Karpas-422 (cell line): ENCODE measurements around the gene NOS1. TPM values are rescaled to one million over a fixed set of nuclear protein-coding genes. Genes with fewer than 3 reads are reported as not detected.

Experiments
- DNase-seq: peaks from one replicate; pipeline ENCODE4 v3.0.0-alpha.2; 2015
- H2AFZ ChIP-seq: fragments of 200-600 bp; sonication (generic); 2 replicates; pipeline ENCODE4 v1.6.1; 2014; ENCODE audit warnings: antibody characterized with exemption, low read length, mixed read lengths
- H3K27ac ChIP-seq: fragments of 200-600 bp; sonication (generic); 2 replicates; pipeline ENCODE4 v1.5.1; 2014; ENCODE audit warnings: mild to moderate bottlenecking, low read length, moderate library complexity
- H3K27me3 ChIP-seq: fragments of 200-600 bp; sonication (generic); 2 replicates; pipeline ENCODE4 v1.6.1; 2014; ENCODE audit warnings: low read length, mixed read lengths
- H3K36me3 ChIP-seq: fragments of 200-600 bp; sonication (generic); 2 replicates; pipeline ENCODE4 v1.6.1; 2014; ENCODE audit warnings: low read length, mixed read lengths; ENCODE audit not compliant: insufficient read depth
- H3K4me1 ChIP-seq: fragments of 200-600 bp; sonication (generic); 2 replicates; pipeline ENCODE4 v1.6.1; 2014; ENCODE audit warnings: mild to moderate bottlenecking, low read length, mixed read lengths
- H3K4me2 ChIP-seq: fragments of 200-600 bp; sonication (generic); 2 replicates; pipeline ENCODE4 v1.6.1; 2014; ENCODE audit warnings: low read length, low read depth, mild to moderate bottlenecking; ENCODE audit not compliant: poor library complexity, severe bottlenecking
- H3K4me3 ChIP-seq: fragments of 200-600 bp; sonication (generic); 2 replicates; pipeline ENCODE4 v1.5.1; 2014; ENCODE audit warnings: mild to moderate bottlenecking, antibody characterized with exemption, low read length, mixed read lengths
- H3K79me2 ChIP-seq: fragments of 200-600 bp; sonication (generic); 2 replicates; pipeline ENCODE4 v1.6.1; 2014; ENCODE audit warnings: mild to moderate bottlenecking, low read length, mixed read lengths
- H3K9ac ChIP-seq: fragments of 200-600 bp; sonication (generic); 2 replicates; pipeline ENCODE4 v1.6.0; 2014; ENCODE audit warnings: low read length
- H3K9me2 ChIP-seq: fragments of 200-600 bp; sonication (generic), shearing (Covaris generic); replicated peaks from 2 replicates; pipeline ENCODE4 v1.6.0; 2014; ENCODE audit warnings: mild to moderate bottlenecking, low read length, moderate library complexity; ENCODE audit not compliant: insufficient read depth
- H3K9me3 ChIP-seq: fragments of 300-700, 200-600 bp; sonication (generic); 2 replicates; pipeline ENCODE4 v1.6.1; 2014; ENCODE audit warnings: low read length, mixed read lengths
- H4K20me1 ChIP-seq: fragments of 200-600 bp; sonication (generic); 2 replicates; pipeline ENCODE4 v1.6.1; 2014; ENCODE audit warnings: mild to moderate bottlenecking, antibody characterized with exemption, low read length, low read depth; ENCODE audit not compliant: insufficient read depth
- total RNA-seq: library from RNA; depleted of rRNA; stranded (reverse); fragments of >200 nt; shearing (Covaris generic); gene quantifications from 2 replicates; pipeline ENCODE4 v1.2.3, GENCODE V29; 2014; ENCODE audit warnings: low replicate concordance

NOS1 gene
- total RNA-seq, 1 experiment from 2014 or later: not detected

DNA sequence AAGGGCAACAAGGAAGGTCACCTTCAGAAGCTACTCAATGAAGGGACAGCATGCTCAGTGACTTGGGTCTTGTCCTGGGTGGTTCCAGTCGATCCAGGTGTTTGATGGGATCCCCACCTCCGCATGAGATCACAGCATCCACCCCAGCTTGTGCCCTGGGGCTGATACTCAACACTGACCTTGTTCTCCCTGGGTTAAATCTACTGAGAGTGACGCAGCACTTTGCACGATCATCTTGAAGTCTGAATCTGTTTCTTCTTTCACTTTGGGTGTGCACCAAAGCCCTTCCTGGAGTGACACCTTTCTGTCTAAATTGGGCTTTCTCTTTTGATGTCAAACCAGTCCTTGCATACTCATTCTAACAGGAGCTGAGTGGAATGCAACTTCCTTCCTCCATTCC is 13.8 kb downstream of the NOS1 start:
- H4K20me1 ChIP-seq: no peaks in the 10 kb centered on the region
- H3K4me3 ChIP-seq: no peak overlapping the region
- no peaks in the 10 kb centered on the region for H3K27me3 ChIP-seq
- H3K9ac ChIP-seq: no peak overlapping the region
- DNase-seq: no peak
- H3K79me2 ChIP-seq: no peaks in the 10 kb centered on the region
- H2AFZ ChIP-seq: no peak overlapping the region
- no peaks in the 10 kb centered on the region for H3K9me2 ChIP-seq
- H3K4me1 ChIP-seq: no peaks in the 10 kb centered on the region
- no peak overlapping the region for H3K27ac ChIP-seq
- H3K4me2 ChIP-seq: no peak overlapping the region
- H3K36me3 ChIP-seq: no peaks in the 10 kb centered on the region
- H3K9me3 ChIP-seq: no peaks in the 10 kb centered on the region

DNA sequence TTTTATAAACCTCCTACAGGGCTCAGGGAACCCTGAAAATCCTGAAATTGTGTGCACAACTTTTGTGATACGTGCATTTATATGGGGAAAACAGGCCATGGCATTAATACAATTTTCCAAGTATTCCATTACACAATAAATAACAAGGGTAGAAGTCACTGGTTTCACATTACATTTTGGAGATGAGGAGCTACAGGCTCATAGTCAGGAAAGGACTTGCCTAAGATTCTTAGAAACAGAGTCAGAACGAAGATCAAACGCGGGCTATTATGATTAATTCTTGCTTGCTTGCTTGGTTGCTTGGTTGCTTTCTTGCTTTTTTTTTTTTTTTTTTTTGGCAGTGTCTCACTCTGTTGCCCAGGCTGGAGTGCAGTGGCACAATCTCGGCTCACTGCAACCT is 16.7 kb downstream of the NOS1 start:
- H3K27me3 ChIP-seq: no peaks in the 10 kb centered on the region
- no peak overlapping the region for H3K9ac ChIP-seq
- H3K36me3 ChIP-seq: no peaks in the 10 kb centered on the region
- H4K20me1 ChIP-seq: no peaks in the 10 kb centered on the region
- DNase-seq: no peak
- no peaks in the 10 kb centered on the region for H3K4me1 ChIP-seq
- H2AFZ ChIP-seq: no peak overlapping the region
- no peak overlapping the region for H3K27ac ChIP-seq
- H3K9me3 ChIP-seq: no peaks in the 10 kb centered on the region
- no peak overlapping the region for H3K4me3 ChIP-seq
- no peaks in the 10 kb centered on the region for H3K9me2 ChIP-seq
- no peak overlapping the region for H3K4me2 ChIP-seq
- H3K79me2 ChIP-seq: no peaks in the 10 kb centered on the region

DNA sequence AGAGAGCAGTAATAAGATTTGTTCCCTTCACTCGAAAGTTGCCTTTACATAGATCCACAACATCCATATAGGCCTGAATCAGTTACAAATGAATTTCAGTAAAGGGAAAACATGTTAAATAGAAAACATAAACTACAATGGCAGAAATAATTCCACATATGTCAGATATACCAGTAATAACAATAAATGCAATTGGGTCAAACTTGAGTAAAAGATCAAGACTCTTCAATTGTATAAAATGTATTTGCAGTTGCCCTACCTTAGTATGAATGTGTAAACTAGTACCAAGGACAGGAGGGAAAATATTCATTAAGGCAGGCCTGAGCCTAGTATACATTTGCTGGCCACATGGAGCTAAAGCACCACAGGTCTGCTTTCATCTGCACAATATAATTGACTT is 17.6 kb downstream of the NOS1 start:
- H2AFZ ChIP-seq: no peak overlapping the region
- H3K36me3 ChIP-seq: no peaks in the 10 kb centered on the region
- no peak for DNase-seq
- no peak overlapping the region for H3K4me2 ChIP-seq
- 0 out of 2 replicates have a peak, but pooled peaks cover under 1% of the 10 kb centered on the region for H3K4me1 ChIP-seq
- no peak overlapping the region for H3K27ac ChIP-seq
- no peaks in the 10 kb centered on the region for H3K27me3 ChIP-seq
- H3K4me3 ChIP-seq: no peak overlapping the region
- no peaks in the 10 kb centered on the region for H3K9me3 ChIP-seq
- no peaks in the 10 kb centered on the region for H3K9me2 ChIP-seq
- H3K9ac ChIP-seq: no peak overlapping the region
- no peaks in the 10 kb centered on the region for H4K20me1 ChIP-seq
- no peaks in the 10 kb centered on the region for H3K79me2 ChIP-seq

DNA sequence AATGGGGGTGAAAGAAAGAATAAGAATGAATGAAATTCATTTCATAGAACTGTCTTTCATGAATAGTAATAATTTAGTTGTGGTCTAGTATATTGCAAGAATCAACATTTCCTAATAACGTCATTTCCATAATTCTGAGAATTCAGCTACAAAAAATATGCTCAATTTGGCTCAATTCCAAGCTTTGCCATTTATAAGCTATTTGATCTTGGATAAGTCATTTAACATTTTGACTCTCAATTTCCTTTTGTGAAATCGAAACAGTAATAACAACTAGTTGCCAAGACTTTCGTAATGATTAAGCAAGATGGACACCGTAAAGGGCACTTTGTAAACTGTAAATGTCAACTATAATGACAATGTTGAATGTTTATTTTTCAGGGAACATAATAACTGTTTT is 18.1 kb downstream of the NOS1 start:
- DNase-seq: no peak
- Histone ChIP-seq H3K4me2 (no peak overlapping the region), H3K36me3 (no peaks in the 10 kb centered on the region), H3K9me3 (no peaks in the 10 kb centered on the region), H2AFZ (no peak overlapping the region), H3K9me2 (no peaks in the 10 kb centered on the region), H3K79me2 (no peaks in the 10 kb centered on the region), H3K4me3 (no peak overlapping the region), H3K4me1 (0 out of 2 replicates have a peak, but pooled peaks cover 3% of the 10 kb centered on the region), H3K27ac (no peak overlapping the region), H3K27me3 (no peaks in the 10 kb centered on the region), H3K9ac (no peak overlapping the region), H4K20me1 (no peaks in the 10 kb centered on the region)

DNA sequence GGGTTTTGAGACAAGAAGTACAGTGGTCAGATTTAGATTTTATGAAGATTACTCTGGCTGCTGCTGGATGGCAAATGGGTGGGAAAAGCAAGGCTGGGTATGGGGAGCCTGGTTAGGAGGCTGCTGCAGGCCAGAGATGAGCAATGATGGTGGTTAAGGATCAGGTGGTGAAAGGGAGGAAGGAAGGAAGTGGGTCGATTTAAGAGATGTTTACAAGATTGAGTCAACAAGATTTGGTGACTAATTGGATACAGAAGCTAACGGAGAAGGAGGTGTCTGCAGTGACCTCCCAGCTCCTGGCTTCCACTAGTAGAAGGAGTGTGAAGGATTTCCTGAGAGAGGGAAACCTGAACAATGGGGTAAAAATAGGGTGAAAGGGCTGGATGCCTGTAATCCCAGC is 18.7 kb downstream of the NOS1 start:
- Histone ChIP-seq H3K9ac (no peak overlapping the region), H3K27ac (no peak overlapping the region), H3K4me1 (0 out of 2 replicates have a peak, but pooled peaks cover 3% of the 10 kb centered on the region), H3K4me3 (no peak overlapping the region), H2AFZ (no peak overlapping the region), H3K79me2 (no peaks in the 10 kb centered on the region), H4K20me1 (no peaks in the 10 kb centered on the region), H3K27me3 (no peaks in the 10 kb centered on the region), H3K36me3 (no peaks in the 10 kb centered on the region), H3K9me3 (no peaks in the 10 kb centered on the region), H3K9me2 (no peaks in the 10 kb centered on the region), H3K4me2 (no peak overlapping the region)
- DNase-seq: no peak

DNA sequence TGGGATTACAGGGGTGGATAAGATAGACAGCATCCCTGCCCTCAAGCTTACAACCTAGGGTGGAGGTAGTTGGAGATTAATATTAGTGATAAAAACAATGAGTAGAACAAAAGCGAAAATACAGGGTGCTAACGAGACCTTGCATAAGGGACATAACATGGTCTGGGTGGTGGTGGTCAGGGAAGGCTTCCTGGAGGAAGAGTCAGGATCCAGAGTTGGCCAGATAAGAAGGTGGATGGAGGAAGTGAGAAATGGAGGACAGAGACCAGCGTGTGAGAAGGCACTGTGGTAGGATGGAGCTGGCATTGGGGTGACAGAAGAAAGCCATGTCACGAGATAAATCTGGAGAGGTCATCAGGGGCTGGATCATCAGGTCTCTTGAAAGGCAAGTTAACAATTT is 19.2 kb downstream of the NOS1 start:
- no peaks in the 10 kb centered on the region for H3K9me2 ChIP-seq
- H3K36me3 ChIP-seq: no peaks in the 10 kb centered on the region

DNA sequence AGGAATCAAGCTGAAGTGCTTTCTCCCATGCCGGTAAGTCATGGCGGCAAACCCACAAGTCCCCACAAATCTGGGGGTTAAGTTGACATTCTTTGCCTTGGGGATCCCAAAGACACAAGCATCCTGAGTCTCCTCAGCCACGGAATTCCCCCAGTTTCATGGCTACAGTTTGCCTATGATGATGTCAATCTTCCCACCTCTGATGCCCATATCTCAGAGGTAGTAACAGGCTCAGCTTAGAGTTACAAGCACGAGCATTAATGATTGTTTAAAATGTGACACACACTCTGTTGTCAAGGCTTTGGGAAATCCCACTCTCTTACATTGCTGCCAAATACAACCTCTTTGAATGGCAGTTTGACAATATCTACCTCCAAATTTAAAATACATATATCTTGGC is 22.3 kb downstream of the NOS1 start:
- DNase-seq: no peak
- no peaks in the 10 kb centered on the region for H3K9me3 ChIP-seq
- 0 out of 2 replicates have a peak, but pooled peaks cover 3% of the 10 kb centered on the region for H3K4me1 ChIP-seq
- no peak overlapping the region for H2AFZ ChIP-seq
- H3K4me2 ChIP-seq: no peak overlapping the region
- H3K9ac ChIP-seq: no peak overlapping the region
- no peaks in the 10 kb centered on the region for H3K79me2 ChIP-seq
- no peaks in the 10 kb centered on the region for H3K27me3 ChIP-seq
- no peaks in the 10 kb centered on the region for H4K20me1 ChIP-seq
- no peaks in the 10 kb centered on the region for H3K36me3 ChIP-seq
- no peaks in the 10 kb centered on the region for H3K9me2 ChIP-seq
- H3K27ac ChIP-seq: no peak overlapping the region
- H3K4me3 ChIP-seq: no peak overlapping the region

More for the DNA sequence above, 19.2 kb downstream of the NOS1 start:
- H3K4me1 ChIP-seq: 0 out of 2 replicates have a peak, but pooled peaks cover 3% of the 10 kb centered on the region
- no peaks in the 10 kb centered on the region for H4K20me1 ChIP-seq
- no peaks in the 10 kb centered on the region for H3K9me3 ChIP-seq
- H3K4me2 ChIP-seq: no peak overlapping the region
- H2AFZ ChIP-seq: no peak overlapping the region
- no peak overlapping the region for H3K9ac ChIP-seq
- no peak overlapping the region for H3K4me3 ChIP-seq
- DNase-seq: no peak
- no peaks in the 10 kb centered on the region for H3K79me2 ChIP-seq
- no peak overlapping the region for H3K27ac ChIP-seq
- no peaks in the 10 kb centered on the region for H3K27me3 ChIP-seq

DNA sequence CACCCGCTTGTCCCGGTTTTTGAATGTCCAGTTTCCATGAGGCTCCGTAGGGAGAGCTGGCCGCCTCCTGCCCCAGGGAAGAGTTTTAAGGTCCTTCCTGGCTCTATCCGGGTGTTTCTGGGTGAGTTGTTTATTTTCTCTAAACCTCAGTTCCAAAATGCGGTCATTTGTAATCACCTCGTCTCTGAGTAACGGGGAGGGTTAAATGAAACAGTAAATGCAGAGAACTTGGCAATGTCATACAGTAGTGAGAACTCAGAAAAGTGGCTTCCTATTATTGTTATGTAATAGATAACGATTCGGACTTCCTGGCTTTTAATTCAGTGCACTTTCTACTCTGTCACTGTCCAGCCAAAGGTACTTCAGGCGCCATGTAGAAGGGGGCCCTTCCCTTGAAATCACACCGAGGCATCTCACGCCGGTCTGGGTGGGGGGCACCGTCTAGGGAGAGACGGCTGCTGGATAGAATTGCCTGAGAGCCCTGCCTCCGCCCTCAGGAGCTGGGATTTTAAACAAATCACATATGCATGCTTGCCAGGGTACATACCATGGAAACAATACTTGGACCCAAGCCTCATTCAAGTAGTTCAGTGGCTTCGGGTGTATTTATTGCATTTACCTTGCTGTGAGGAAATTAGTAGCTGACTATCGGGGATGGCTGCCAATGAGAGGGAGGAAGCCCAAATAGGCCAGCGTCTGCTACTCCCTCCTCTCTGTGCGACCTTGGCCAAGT is 26.4 kb downstream of the NOS1 start:
- Histone ChIP-seq H3K27ac (no peak overlapping the region), H3K9me3 (no peaks in the 10 kb centered on the region), H3K79me2 (no peaks in the 10 kb centered on the region)

More for the DNA sequence above, 26.4 kb downstream of the NOS1 start:
- 0 out of 2 replicates have a peak, but pooled peaks cover 3% of the 10 kb centered on the region for H3K4me1 ChIP-seq
- no peaks in the 10 kb centered on the region for H4K20me1 ChIP-seq
- no peak overlapping the region for H3K4me3 ChIP-seq
- H3K9ac ChIP-seq: no peak overlapping the region
- no peaks in the 10 kb centered on the region for H3K27me3 ChIP-seq
- H2AFZ ChIP-seq: no peak overlapping the region
- no peaks in the 10 kb centered on the region for H3K36me3 ChIP-seq
- no peak overlapping the region for H3K4me2 ChIP-seq
- DNase-seq: no peak
- H3K9me2 ChIP-seq: no peaks in the 10 kb centered on the region
